ENCODE results near the gene MYO5A. TPM values are rescaled to one million over a fixed set of nuclear protein-coding genes. Genes with fewer than 3 reads are reported as not detected.
"Not testable (repeated sequence)": the region's sequence is repeated elsewhere in the genome, so short reads cannot be mapped to it uniquely, and the experiment has no call there.

MYO5A gene
- total RNA-seq: 10 to 100 TPM; 19.2 to 22.6 TPM

GRCh38 chr15:52528564-52529340 is at the start of gene MYO5A:
Gene MYO5A (minus strand): TSS chr15:52528880. CDS start chr15:52528806, 74 bp downstream.
- H3K36me3 Mint-ChIP-seq (ENCODE audit: low read depth): no peaks in the 10 kb centered on the region

GRCh38 chr15:52576692-52577091 is 48.0 kb upstream of the MYO5A start:
- ChIA-PET CTCF (no interaction called here), POLR2A (interaction anchor here (0.6 kb wide), 1 partner anchor 149 kb away, joined by 3 read pairs; no protein-coding TSS in a partner anchor)
- ATAC-seq (no peak), DNase-seq (no peak)
- Mint-ChIP-seq H3K4me3 (no peak overlapping the region), H3K4me1 (ENCODE audit: low read depth) (no peaks in the 10 kb centered on the region), H3K27me3 (no peaks in the 10 kb centered on the region), H3K27ac (no peak overlapping the region), H3K36me3 (ENCODE audit: low read depth) (no peaks in the 10 kb centered on the region), H3K9me3 (peaks cover 5% of the 10 kb centered on the region)
- no peak for TF ChIP-seq CTCF (IDR thresholded peaks at IDR 0.05)
- intact Hi-C loops (cut with micrococcal nuclease): no loop called here

More at GRCh38 chr15:52528564-52529340, at the start of gene MYO5A:
- Mint-ChIP-seq H3K4me1 (ENCODE audit: low read depth) (peaks cover 30% of the 10 kb centered on the region), H3K27me3 (peaks cover 8% of the 10 kb centered on the region), H3K4me3 (peak within 1 kb of the TSS; percentile 95), H3K27ac (peak within 1 kb of the TSS; percentile 88), H3K9me3 (no peaks in the 10 kb centered on the region)
- peak; percentile 83 for DNase-seq
- intact Hi-C loops (cut with micrococcal nuclease): loop anchor here (5.0 kb wide), 1 partner anchor 196 kb away; no protein-coding TSS in a partner anchor
- no peak for TF ChIP-seq CTCF (IDR thresholded peaks at IDR 0.05)
- ATAC-seq: peak; percentile 88
- POLR2A ChIA-PET: interaction anchor here (0.8 to 1.6 kb wide), 10 partner anchors 17 to 276 kb away, joined by 3 to 6 read pairs (median 3); no protein-coding TSS in a partner anchor
- CTCF ChIA-PET: interaction anchor here (0.8 to 1.7 kb wide), 5 partner anchors 16 to 206 kb away, joined by 3 to 7 read pairs (median 4); partner anchors contain the start of gene ARPP19

GRCh38 chr15:52575573-52575972 is 46.9 kb upstream of the MYO5A start:
- DNase-seq; H3K4me1 Mint-ChIP-seq (ENCODE audit: low read depth); intact Hi-C loops (cut with micrococcal nuclease); H3K9me3 Mint-ChIP-seq; H3K27me3 Mint-ChIP-seq; ATAC-seq; H3K36me3 Mint-ChIP-seq (ENCODE audit: low read depth); H3K4me3 Mint-ChIP-seq; H3K27ac Mint-ChIP-seq: not testable (repeated sequence)
- ChIA-PET POLR2A (interaction anchor here (1.0 kb wide), 1 partner anchor 16 kb away, joined by 3 read pairs; no protein-coding TSS in a partner anchor), CTCF (interaction anchor here (0.9 kb wide), 1 partner anchor 10 kb away, joined by 3 read pairs; no protein-coding TSS in a partner anchor)

- POLR2A ChIA-PET: interaction anchor here (1.0 kb wide), 1 partner anchor 16 kb away, joined by 3 read pairs; no protein-coding TSS in a partner anchor
- CTCF ChIA-PET: interaction anchor here (0.9 kb wide), 1 partner anchor 10 kb away, joined by 3 read pairs; no protein-coding TSS in a partner anchor
- no peaks in the 10 kb centered on the region for H3K36me3 Mint-ChIP-seq (ENCODE audit: low read depth)
- H3K9me3 Mint-ChIP-seq: peaks cover 5% of the 10 kb centered on the region
- no peaks in the 10 kb centered on the region for H3K27me3 Mint-ChIP-seq
- no peak for TF ChIP-seq CTCF (IDR thresholded peaks at IDR 0.05)
- no peaks in the 10 kb centered on the region for H3K4me1 Mint-ChIP-seq (ENCODE audit: low read depth)
- ATAC-seq: no peak
- H3K27ac Mint-ChIP-seq: no peak overlapping the region
- intact Hi-C loops (cut with micrococcal nuclease): no loop called here
- H3K4me3 Mint-ChIP-seq: no peak overlapping the region
- no peak for DNase-seq
Measured at GRCh38 chr15:52575072-52575471, 46.4 kb upstream of the MYO5A start.

- CTCF ChIA-PET: interaction anchor here (0.9 to 1.6 kb wide), 2 partner anchors 8 to 11 kb away, joined by 3 read pairs; no protein-coding TSS in a partner anchor
- H3K4me3 Mint-ChIP-seq; H3K36me3 Mint-ChIP-seq (ENCODE audit: low read depth); H3K4me1 Mint-ChIP-seq (ENCODE audit: low read depth); H3K27ac Mint-ChIP-seq; H3K9me3 Mint-ChIP-seq; DNase-seq; intact Hi-C loops (cut with micrococcal nuclease); H3K27me3 Mint-ChIP-seq; ATAC-seq: not testable (repeated sequence)
- POLR2A ChIA-PET: interaction anchor here (1.0 kb wide), 1 partner anchor 15 kb away, joined by 3 read pairs; no protein-coding TSS in a partner anchor
Measured at GRCh38 chr15:52574623-52575022, 45.9 kb upstream of the MYO5A start.

Data from activated CD8-positive, alpha-beta T cell treated with anti-CD3 and anti-CD28 coated beads for 36 hours (primary cell).